PC-3 (cell line): ENCODE data around the gene MRC2.

Experiments used
- EZH2phosphoT487 ChIP-seq: fragments of 300-600 bp; sonication (generic); IDR thresholded peaks from 2 replicates; pipeline ENCODE4 v1.6.1; 2018; ENCODE audit warnings: mild to moderate bottlenecking, antibody characterized with exemption, low read length, borderline replicate concordance
- TF ChIP-seq, protein P1 (sequence below): fragments of 300-600 bp; sonication (generic); conservative IDR thresholded peaks from 2 replicates; pipeline ENCODE4 v1.5.1; 2017; ENCODE audit warnings: antibody characterized with exemption, low read depth, mild to moderate bottlenecking, low read length

DNA sequence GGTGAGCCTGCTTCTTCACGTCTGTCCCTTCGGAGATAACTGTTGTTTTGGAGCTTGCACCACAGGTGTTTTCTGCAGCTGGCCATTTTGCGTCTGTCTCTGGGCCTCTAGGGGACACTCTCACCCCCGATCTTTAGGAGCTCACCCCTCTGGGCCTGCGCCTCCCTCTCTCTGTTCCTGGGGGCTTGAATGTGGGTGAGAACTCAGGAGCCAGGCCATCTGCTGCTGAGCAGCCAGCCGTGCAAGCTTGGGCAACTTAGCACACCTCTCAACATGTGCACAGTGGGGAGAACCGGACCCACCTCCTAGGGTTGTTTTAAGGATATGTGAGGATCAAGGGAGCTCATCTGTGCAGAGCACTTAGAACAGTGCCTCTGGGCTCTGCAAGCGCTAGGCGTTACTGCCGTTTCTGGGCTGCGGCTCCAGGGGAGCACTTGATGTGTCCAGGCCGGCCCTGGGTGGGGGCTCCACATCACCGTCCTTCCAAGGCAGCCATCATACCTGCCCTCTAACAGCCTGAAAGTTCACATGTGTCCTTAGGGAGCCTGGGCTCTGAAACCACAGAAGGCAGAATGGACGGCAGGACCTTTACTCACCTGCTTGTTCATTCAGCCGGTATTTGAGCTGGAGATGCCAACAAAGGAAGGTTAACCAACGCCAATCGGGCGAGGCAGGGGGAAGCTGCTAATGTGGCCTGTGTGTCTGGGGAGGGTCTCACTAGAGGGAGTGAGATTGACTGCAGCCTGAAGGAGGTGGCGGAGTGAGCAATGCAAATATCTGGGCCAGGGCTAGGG lies 66.3 kb downstream of the MRC2 start:
- TF ChIP-seq, protein P1, sequence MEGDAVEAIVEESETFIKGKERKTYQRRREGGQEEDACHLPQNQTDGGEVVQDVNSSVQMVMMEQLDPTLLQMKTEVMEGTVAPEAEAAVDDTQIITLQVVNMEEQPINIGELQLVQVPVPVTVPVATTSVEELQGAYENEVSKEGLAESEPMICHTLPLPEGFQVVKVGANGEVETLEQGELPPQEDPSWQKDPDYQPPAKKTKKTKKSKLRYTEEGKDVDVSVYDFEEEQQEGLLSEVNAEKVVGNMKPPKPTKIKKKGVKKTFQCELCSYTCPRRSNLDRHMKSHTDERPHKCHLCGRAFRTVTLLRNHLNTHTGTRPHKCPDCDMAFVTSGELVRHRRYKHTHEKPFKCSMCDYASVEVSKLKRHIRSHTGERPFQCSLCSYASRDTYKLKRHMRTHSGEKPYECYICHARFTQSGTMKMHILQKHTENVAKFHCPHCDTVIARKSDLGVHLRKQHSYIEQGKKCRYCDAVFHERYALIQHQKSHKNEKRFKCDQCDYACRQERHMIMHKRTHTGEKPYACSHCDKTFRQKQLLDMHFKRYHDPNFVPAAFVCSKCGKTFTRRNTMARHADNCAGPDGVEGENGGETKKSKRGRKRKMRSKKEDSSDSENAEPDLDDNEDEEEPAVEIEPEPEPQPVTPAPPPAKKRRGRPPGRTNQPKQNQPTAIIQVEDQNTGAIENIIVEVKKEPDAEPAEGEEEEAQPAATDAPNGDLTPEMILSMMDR, result no peak
- no peak for TF ChIP-seq EZH2phosphoT487
